Activated T-helper 1 cell treated with anti-CD3 and anti-CD28 coated beads, Interleukin-12 subunit alpha, Interleukin-12 subunit beta, Interleukin-2, Interleukin-4 antibody, amounts not matched to agents 30 ng/mL and 10 ng/mL and 1 ng/mL, durations not matched to agents 14 hours and 24 hours and 36 hours (primary cell): ENCODE measurements around the gene SLC38A8. TPM values are rescaled to one million over a fixed set of nuclear protein-coding genes. Genes with fewer than 3 reads are reported as not detected.

Experiments used
- DNase-seq: peaks from one replicate; pipeline ENCODE4 v3.0.0; 2021; ENCODE audit warnings: low spot score
- H3K27ac Mint-ChIP-seq: one replicate; pipeline ENCODE4 v1.8.0; 2021; ENCODE audit warnings: mild to moderate bottlenecking, mixed read lengths
- H3K27me3 Mint-ChIP-seq: one replicate; pipeline ENCODE4 v1.8.0; 2022; ENCODE audit warnings: mild to moderate bottlenecking, moderate library complexity, mixed read lengths; ENCODE audit not compliant: insufficient read depth
- H3K36me3 Mint-ChIP-seq: one replicate; pipeline ENCODE4 v1.8.0; 2021; ENCODE audit warnings: low read depth, mixed read lengths
- H3K4me1 Mint-ChIP-seq: one replicate; pipeline ENCODE4 v1.8.0; 2021; ENCODE audit warnings: low read depth, mixed read lengths
- H3K4me3 Mint-ChIP-seq: one replicate; pipeline ENCODE4 v1.8.0; 2021; ENCODE audit warnings: mild to moderate bottlenecking, moderate library complexity, mixed read lengths
- H3K9me3 Mint-ChIP-seq: one replicate; pipeline ENCODE4 v1.8.0; 2021; ENCODE audit warnings: mixed read lengths
- intact Hi-C: fragments of 100-400 bp; cut with micrococcal nuclease; formaldehyde crosslinking; loops from one replicate; pipeline ENCODE4 v1.15.1; 2024
- total RNA-seq: library from RNA; stranded (reverse); gene quantifications from 2 replicates; pipeline ENCODE4 v1.2.3, GENCODE V29; 2022

Gene SLC38A8
- not detected in 2 replicates for total RNA-seq

DNA sequence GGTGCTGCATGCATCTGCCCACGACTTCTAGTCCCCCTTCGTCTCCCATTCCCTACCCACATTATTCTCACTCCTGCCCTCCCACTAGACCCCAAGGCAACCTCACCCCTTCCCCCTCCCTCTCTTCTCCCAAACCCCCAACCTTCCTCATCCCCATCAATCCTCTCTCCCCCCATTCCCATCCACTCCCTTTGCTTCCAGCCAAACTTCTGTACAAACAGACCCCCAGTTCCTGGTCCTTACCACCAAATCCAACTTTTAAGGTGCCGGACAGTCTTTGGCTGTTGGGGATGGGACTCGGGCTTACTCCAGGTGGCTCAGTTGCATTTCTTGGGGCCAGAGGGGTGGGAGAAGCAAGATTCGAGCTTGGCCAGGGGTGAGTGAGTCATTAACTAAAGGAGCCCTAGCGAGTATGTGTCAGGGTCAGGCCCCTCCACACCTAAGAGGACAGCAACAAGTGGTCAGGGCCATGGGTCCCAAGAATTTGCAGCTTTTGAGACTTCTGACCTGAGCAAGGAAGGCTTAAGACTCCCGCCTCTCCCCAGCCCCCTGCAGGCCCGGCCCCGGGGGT, at the start of gene SLC38A8:
SLC38A8 (minus strand) TSS at position 488 of the 571 bp plus-strand sequence. CDS start 638 bp downstream, outside the sequence.
- no peak within 1 kb of the TSS for H3K4me3 Mint-ChIP-seq
- no peak within 1 kb of the TSS for H3K27ac Mint-ChIP-seq
- no peaks in the 10 kb centered on the region for H3K9me3 Mint-ChIP-seq
- peaks cover 15% of the 10 kb centered on the region for H3K27me3 Mint-ChIP-seq
- intact Hi-C loops: no loop called here
- DNase-seq: no peak
- H3K36me3 Mint-ChIP-seq: no peaks in the 10 kb centered on the region
- no peaks in the 10 kb centered on the region for H3K4me1 Mint-ChIP-seq

DNA sequence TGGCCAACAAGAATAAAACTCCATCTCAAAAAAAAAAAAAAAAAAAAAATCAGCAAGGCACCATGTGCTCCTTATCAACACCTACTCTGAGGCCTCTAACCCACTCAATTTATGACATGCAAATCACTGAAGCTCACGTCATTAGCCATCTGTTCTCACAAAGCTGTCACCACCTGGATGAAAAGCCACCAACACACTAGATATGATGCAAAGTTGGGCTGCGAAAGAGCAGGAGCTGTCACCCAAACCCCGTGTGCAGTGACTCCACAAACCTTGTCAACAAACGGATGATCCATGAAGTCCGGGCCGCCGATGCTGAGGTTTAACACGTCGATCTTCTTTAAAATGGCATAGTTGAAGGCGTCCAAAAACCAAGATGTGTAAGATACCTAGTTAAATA, 48.9 kb upstream of the SLC38A8 start:
- Mint-ChIP-seq H3K27ac (no peak overlapping the region), H3K27me3 (no peaks in the 10 kb centered on the region), H3K36me3 (peaks cover 58% of the 10 kb centered on the region), H3K9me3 (no peaks in the 10 kb centered on the region), H3K4me3 (no peak overlapping the region), H3K4me1 (peaks cover 28% of the 10 kb centered on the region)
- DNase-seq: no peak
- intact Hi-C loops: no loop called here

DNA sequence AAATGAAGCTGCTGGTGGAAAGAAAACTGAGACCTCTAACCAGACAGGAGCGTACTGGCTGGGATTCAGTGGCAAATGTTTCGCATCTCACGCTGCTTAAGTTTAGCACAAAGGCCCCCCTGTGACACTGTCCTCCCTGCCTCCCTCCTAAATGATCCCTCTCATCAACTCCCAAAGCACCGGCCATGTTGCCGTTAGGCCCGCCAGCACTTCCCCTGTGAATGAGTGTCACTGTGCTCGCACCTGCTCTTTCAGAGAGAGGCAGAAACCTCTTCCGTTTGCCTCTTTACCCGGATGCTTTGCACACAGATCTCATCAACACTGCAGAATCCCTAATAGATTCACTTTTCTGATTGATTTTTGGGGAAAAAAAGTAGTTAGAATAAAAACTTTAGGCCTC, 47.6 kb upstream of the SLC38A8 start:
- no peak for DNase-seq
- H3K27ac Mint-ChIP-seq: no peak overlapping the region
- no peaks in the 10 kb centered on the region for H3K9me3 Mint-ChIP-seq
- intact Hi-C loops: no loop called here
- peaks cover 61% of the 10 kb centered on the region for H3K36me3 Mint-ChIP-seq
- no peaks in the 10 kb centered on the region for H3K27me3 Mint-ChIP-seq
- peaks cover 36% of the 10 kb centered on the region for H3K4me1 Mint-ChIP-seq
- no peak overlapping the region for H3K4me3 Mint-ChIP-seq

DNA sequence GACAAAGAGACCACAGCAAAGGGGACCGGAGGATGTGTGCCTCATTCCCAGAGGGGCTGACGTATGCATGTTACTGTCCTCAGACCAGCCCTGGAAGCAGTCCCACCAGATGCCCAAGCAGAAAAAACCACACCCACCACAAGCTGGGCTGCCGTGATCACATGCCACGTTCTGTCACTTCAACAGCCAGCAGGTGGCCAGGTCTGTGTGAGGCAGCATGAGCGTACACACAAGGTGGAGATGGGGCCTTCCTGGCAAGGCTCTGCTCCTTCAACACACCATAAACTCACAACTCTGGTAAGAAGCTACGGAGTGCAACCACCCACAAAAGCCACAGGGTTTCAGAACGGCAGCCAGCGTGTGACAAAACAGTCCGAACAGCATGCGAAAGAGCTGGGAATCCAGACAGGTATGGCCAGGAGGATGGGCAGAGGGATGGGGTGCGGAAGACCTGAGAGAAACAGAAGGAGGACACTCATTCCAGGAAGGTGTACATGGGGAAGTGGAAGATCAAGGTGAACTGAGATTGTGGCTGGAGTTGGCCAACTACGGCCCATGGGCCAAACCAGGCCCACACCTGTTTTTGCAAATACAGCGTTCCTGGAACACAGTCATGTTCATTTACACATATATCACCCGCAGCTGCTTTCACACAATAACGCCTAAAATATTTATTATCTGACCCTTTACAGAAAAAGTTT, 46.2 kb upstream of the SLC38A8 start:
- intact Hi-C loops: loop anchor here (1.0 to 2.0 kb wide), 4 partner anchors 10 to 98 kb away; partner anchors contain the start of genes DNAAF1, HSDL1, MBTPS1 and TAF1C
- Mint-ChIP-seq H3K27ac (peak overlapping the region; percentile 11), H3K9me3 (no peaks in the 10 kb centered on the region), H3K36me3 (peaks cover 52% of the 10 kb centered on the region), H3K4me3 (peak overlapping the region; percentile 30), H3K4me1 (peaks cover 43% of the 10 kb centered on the region), H3K27me3 (no peaks in the 10 kb centered on the region)
- peak; percentile 42 for DNase-seq

DNA sequence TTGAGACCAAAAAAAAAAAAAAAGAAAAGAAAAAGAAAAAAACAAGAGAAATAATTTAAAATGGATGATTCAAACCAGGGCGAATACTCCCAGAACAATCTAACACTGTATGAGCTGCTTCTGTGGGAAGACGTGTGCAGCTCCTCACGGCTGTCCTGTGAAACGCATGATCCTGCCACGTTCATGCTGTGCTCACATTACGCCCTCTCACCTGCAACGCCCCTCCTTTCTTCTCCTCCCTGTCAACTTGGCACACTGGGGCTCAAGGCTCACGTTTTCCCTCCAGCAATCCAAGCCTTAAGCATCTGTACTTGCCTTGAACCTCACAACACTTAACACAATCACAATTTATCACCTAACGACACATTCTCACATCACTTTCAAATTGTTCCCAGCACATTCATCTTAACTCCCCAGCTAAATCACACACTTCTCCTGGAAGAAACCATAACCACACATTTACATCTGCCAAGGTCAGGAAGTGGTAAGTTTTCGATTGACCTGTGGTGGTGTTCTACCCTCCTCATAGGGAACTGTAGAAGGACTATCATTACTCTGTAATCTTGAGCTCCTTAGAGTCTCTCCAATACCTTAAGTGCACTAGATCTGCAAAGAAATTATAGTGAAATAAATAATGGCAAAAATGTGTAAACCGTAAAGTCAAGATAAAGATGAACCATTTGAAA, 45.0 kb upstream of the SLC38A8 start:
- peaks cover 47% of the 10 kb centered on the region for H3K36me3 Mint-ChIP-seq
- H3K4me1 Mint-ChIP-seq: peaks cover 43% of the 10 kb centered on the region
- peak overlapping the region; percentile 14 for H3K27ac Mint-ChIP-seq
- peak overlapping the region; percentile 47 for H3K4me3 Mint-ChIP-seq
- H3K9me3 Mint-ChIP-seq: no peaks in the 10 kb centered on the region
- intact Hi-C loops: loop anchor here (1.0 to 2.0 kb wide), 4 partner anchors 12 to 100 kb away; partner anchors contain the start of genes DNAAF1, HSDL1, MBTPS1 and TAF1C
- no peak for DNase-seq
- no peaks in the 10 kb centered on the region for H3K27me3 Mint-ChIP-seq

DNA sequence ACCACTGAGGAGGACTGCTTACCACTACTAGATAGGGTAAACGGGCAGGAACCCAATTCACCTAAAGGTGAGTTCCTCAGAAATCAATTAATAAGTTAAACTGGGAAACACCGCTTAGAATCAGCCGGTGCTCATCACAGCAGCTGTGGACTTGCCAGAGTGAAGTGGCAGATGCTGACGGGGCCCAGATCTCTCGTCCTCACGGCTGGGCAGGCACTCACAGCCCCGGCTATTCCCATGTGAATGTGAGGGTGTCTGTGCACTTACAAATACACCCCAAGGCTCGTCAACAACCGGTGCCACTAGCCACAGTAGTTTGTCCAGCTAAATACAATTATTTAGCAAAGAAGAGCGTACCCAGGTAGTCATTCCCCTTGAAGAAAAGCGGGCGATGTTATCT, 44.4 kb upstream of the SLC38A8 start:
- H3K27ac Mint-ChIP-seq: no peak overlapping the region
- intact Hi-C loops: no loop called here
- DNase-seq: no peak
- no peaks in the 10 kb centered on the region for H3K9me3 Mint-ChIP-seq
- H3K4me1 Mint-ChIP-seq: peaks cover 43% of the 10 kb centered on the region
- H3K27me3 Mint-ChIP-seq: no peaks in the 10 kb centered on the region
- no peak overlapping the region for H3K4me3 Mint-ChIP-seq
- peaks cover 48% of the 10 kb centered on the region for H3K36me3 Mint-ChIP-seq

DNA sequence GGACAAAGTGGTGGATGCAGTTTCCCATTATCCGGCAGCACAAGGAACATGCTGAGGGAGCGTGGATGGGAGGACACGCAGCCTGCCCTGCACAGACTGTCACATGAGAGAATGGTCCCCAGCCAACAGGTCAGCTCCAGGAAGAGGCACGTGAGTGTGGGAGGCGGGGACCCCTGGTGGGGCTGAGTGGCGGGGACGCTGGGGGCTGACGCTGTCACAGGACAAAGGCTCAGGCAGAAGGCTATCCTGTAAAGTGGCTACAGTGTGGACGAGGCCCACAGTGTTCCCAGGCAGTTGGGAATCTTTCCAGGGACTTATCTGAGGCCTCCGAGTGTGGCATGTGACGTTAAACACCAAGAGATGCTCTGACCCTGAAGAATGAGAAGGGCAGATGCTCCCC, 43.7 kb upstream of the SLC38A8 start:
- H3K36me3 Mint-ChIP-seq: peaks cover 44% of the 10 kb centered on the region
- H3K4me1 Mint-ChIP-seq: peaks cover 43% of the 10 kb centered on the region
- no peak overlapping the region for H3K4me3 Mint-ChIP-seq
- no peaks in the 10 kb centered on the region for H3K27me3 Mint-ChIP-seq
- H3K27ac Mint-ChIP-seq: no peak overlapping the region
- intact Hi-C loops: no loop called here
- H3K9me3 Mint-ChIP-seq: no peaks in the 10 kb centered on the region
- no peak for DNase-seq

DNA sequence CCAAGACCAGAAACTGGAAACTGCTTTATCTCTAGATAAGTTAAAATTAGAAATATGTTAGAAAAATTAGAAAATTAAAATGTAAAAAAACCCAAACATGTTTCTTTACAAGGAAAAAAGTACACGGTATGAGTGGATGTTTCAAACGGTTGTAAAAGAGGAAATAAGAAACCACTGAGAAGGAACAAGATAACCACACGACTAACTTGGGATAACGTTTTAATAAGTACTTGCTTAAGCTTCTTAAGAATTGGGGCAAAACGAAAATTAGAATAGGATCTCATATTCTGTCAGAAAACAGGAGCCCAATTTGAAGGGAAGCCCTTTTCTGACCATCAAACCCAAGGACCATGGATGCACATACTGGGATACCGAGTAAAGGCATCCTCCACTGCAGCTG, 43.2 kb upstream of the SLC38A8 start:
- intact Hi-C loops: no loop called here

DNA sequence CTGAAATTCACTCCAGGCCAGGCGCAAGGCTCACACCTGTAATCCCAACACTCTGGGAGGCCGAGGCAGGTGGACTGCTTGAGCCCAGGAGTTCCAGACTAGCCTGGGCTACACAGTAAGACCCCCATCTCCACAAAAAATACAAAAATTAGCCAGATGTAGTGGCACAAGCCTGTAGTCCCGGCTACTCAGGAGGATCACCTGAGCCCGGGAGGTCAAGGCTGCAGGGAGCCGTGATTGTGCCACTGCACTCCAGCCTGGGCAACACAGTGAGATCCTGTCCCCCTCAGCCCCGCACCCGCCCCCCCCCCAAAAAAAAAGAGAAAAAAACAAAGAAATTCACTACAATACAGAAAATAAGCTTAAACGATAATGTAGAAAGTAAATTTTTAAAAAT, 42.7 kb upstream of the SLC38A8 start:
- Mint-ChIP-seq H3K4me1 (peaks cover 43% of the 10 kb centered on the region), H3K36me3 (peaks cover 45% of the 10 kb centered on the region), H3K9me3 (no peaks in the 10 kb centered on the region), H3K4me3 (no peak overlapping the region), H3K27ac (no peak overlapping the region), H3K27me3 (no peaks in the 10 kb centered on the region)
- no peak for DNase-seq
- intact Hi-C loops: no loop called here

More for the DNA sequence above, 43.2 kb upstream of the SLC38A8 start:
- Mint-ChIP-seq H3K9me3 (no peaks in the 10 kb centered on the region), H3K36me3 (peaks cover 46% of the 10 kb centered on the region), H3K27ac (no peak overlapping the region), H3K4me1 (peaks cover 43% of the 10 kb centered on the region), H3K27me3 (no peaks in the 10 kb centered on the region), H3K4me3 (no peak overlapping the region)
- DNase-seq: no peak

DNA sequence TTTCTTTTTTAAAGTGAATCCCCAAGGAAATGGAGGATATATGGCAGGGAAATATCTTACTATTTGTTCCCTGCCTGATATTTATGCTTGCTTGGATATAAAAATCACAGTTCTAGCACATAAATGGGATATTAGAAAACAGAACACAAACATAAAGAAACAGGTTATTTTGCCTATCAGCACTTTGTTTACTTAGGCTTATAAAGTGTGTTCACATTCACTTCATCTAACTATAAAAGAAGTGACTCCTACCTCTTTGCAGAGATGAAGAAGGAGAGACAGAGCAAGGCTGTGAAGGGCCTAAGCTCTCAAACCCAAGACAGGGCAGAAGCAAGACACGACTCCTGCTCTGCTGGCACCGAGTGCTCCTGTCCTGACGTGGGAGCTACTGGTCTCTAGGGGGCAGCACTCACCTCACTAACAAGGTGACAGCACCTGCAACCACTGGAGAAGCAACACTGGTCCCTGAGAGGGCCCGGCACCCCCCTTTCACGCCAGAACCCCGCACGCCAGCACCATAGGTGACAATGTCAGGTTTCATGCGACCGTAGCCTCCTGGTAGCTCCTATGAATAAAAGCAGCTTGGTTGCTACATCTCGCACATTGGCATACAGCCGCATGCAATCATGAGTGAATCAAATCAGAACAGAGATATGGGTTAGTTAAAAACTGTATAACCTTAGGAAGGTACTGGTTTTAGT, 42.1 kb upstream of the SLC38A8 start:
- H3K27me3 Mint-ChIP-seq: no peaks in the 10 kb centered on the region
- H3K9me3 Mint-ChIP-seq: no peaks in the 10 kb centered on the region
- peak; percentile 53 for DNase-seq
- intact Hi-C loops: loop anchor here (1.0 kb wide), 4 partner anchors 33 to 103 kb away; partner anchors contain the start of genes DNAAF1, HSDL1 and TAF1C
- peaks cover 45% of the 10 kb centered on the region for H3K36me3 Mint-ChIP-seq
- H3K4me3 Mint-ChIP-seq: no peak overlapping the region
- peaks cover 43% of the 10 kb centered on the region for H3K4me1 Mint-ChIP-seq
- no peak overlapping the region for H3K27ac Mint-ChIP-seq

DNA sequence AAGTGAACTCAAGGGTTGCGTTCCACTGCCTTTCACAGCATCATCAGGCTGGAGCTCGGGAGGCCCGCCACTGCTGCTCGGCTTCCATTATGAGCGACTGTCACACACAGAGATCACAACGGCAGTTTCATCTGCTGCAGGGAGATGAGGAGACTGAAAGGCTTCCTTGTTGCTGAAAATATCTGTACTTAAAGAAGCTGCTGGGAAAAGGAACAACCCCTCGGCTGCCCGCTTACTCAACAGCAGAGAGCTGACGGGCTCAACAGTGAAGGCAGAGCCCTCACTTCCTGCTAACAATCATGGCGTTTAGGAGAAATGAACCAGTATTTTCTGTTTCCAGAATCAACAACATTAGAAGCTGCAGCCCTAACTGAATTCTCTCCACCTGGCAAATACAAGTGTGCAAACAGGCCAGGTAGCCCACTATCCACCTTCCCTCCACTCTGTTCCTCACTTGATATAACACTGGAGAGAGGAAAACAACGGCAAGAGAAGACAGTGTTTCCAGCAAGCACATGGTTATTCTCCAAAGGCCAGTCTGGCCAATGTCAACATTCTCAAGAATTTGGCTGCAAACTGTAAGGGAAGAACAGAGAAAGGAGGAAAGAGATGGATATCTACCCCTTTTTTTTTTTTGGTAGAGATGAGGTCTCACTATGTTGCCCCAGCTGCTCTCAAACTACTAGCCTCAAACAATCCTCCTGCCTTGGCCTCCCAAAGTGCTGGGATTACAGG, 40.4 kb upstream of the SLC38A8 start:
- no peaks in the 10 kb centered on the region for H3K9me3 Mint-ChIP-seq
- H3K27me3 Mint-ChIP-seq: no peaks in the 10 kb centered on the region
- H3K27ac Mint-ChIP-seq: no peak overlapping the region
- peaks cover 26% of the 10 kb centered on the region for H3K4me1 Mint-ChIP-seq
- no peak for DNase-seq
- peaks cover 40% of the 10 kb centered on the region for H3K36me3 Mint-ChIP-seq
- no peak overlapping the region for H3K4me3 Mint-ChIP-seq
- intact Hi-C loops: no loop called here

DNA sequence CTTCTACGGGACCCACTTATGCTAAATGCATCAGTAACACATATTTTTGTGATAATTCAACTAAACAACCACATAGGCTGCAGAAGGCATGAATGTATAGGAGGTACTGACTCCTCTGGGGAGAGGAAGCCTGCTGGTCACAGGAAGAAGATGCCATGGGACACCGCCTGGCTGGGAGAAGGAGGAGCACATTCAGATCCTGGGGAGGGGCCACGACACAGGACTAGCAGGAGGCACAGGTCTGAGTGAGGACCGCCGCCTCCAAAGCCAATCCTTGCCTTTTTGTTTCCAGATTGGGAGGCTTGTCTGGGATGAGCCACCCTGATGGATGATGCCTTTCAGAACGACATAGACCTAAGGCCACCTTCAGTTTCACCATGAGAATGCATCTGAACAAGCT, 39.5 kb upstream of the SLC38A8 start:
- peaks cover 17% of the 10 kb centered on the region for H3K4me1 Mint-ChIP-seq
- no peaks in the 10 kb centered on the region for H3K27me3 Mint-ChIP-seq
- no peak overlapping the region for H3K27ac Mint-ChIP-seq
- no peak for DNase-seq
- no peak overlapping the region for H3K4me3 Mint-ChIP-seq
- intact Hi-C loops: no loop called here
- no peaks in the 10 kb centered on the region for H3K9me3 Mint-ChIP-seq
- peaks cover 42% of the 10 kb centered on the region for H3K36me3 Mint-ChIP-seq
